K562 (cell line): ENCODE results near the gene PSRC1. TPM values are rescaled to one million over a fixed set of nuclear protein-coding genes. Genes with fewer than 3 reads are reported as not detected.

ENCODE experiments used
- E2F4 ChIP-seq: sonication (generic); formaldehyde crosslinking; IDR thresholded peaks from 2 replicates; pipeline ENCODE4 v1.8.0; 2022; ENCODE audit warnings: mild to moderate bottlenecking, low read depth, missing genetic modification reagents
- FOXP1 ChIP-seq: sonication (generic); formaldehyde crosslinking; IDR thresholded peaks from 2 replicates; pipeline ENCODE4 v1.8.0; 2022; ENCODE audit warnings: mild to moderate bottlenecking, missing genetic modification reagents
- HES1 ChIP-seq: fragments of 450-650 bp; IDR thresholded peaks from 2 replicates; pipeline ENCODE4 v1.6.1; 2016; ENCODE audit warnings: low read depth, mild to moderate bottlenecking, moderate library complexity
- KDM2B ChIP-seq: fragments of 250-450 bp; sonication (Bioruptor Pico); IDR thresholded peaks from 2 replicates; pipeline ENCODE4 v1.8.0; 2021; ENCODE audit warnings: mild to moderate bottlenecking, moderate library complexity
- KDM5B ChIP-seq: fragments of 200-600 bp; sonication (generic); IDR thresholded peaks from 2 replicates; pipeline ENCODE4 v1.6.1; 2012; ENCODE audit warnings: low read depth, mild to moderate bottlenecking, moderate library complexity, low read length, control low read depth, inconsistent platforms; ENCODE audit not compliant: insufficient replicate concordance
- MBD2 ChIP-seq: sonication (generic); IDR thresholded peaks from 2 replicates; pipeline ENCODE4 v1.6.1; 2016; ENCODE audit warnings: low read depth, borderline replicate concordance
- NCOR1 ChIP-seq: fragments of 450-650 bp; IDR thresholded peaks from 2 replicates; pipeline ENCODE4 v1.6.1; 2016; ENCODE audit warnings: mild to moderate bottlenecking, moderate library complexity
- RAD21 ChIP-seq, 2 experiments: fragments of 250-450 bp in 1 of 2; fragments of 450-650 bp in 1 of 2; sonication (Bioruptor Pico) in 1 of 2; formaldehyde crosslinking in 1 of 2; IDR thresholded peaks in 1 of 2; conservative IDR thresholded peaks in 1 of 2; 2 replicates each; pipeline versions ENCODE4 v1.4.0 to v1.8.0; 2020 to 2022; ENCODE audit warnings: mild to moderate bottlenecking in 2 of 2, moderate library complexity in 1 of 2
- REST ChIP-seq, 2 experiments: fragments of 450-650 bp; formaldehyde crosslinking in 1 of 2; IDR thresholded peaks; 2 replicates each; pipeline versions ENCODE4 v1.4.0 to v1.6.1; 2014 to 2020; ENCODE audit warnings: mild to moderate bottlenecking in 2 of 2, borderline replicate concordance in 1 of 2, low read depth in 1 of 2
- ZNF696 ChIP-seq: fragments of 250-450 bp; sonication (Bioruptor Pico); conservative IDR thresholded peaks from 2 replicates; pipeline ENCODE4 v1.4.0; 2020; ENCODE audit warnings: mild to moderate bottlenecking, moderate library complexity
- polyA plus RNA-seq, 8 experiments: library from polyadenylated mRNA; depleted of rRNA in 4 of 8; stranded (reverse) in 5 of 8; unstranded in 3 of 8; fragments of >200 nt; fragmentation: Nextera tagmentation in 2 of 8; fragmentation: Illumina TruSeq in 1 of 8; extraction: Ambion mirVana in 2 of 8; extraction: Trizol in 1 of 8; gene quantifications; 2 replicates each; pipeline versions ENCODE4 v1.2.1 to v1.2.3, GENCODE V29; 2011 to 2014; ENCODE audit warnings: inconsistent platforms in 1 of 8, missing spikeins in 1 of 8
- total RNA-seq, 7 experiments: library from RNA; depleted of rRNA in 6 of 7; stranded (reverse); fragments of >200 nt in 6 of 7; fragmentation: Illumina TruSeq in 2 of 7; extraction: Trizol in 2 of 7; gene quantifications; 2 replicates each; pipeline versions ENCODE4 v1.2.1 to v1.2.3, GENCODE V29; 2011 to 2021; ENCODE audit warnings: low replicate concordance in 1 of 7
- TF ChIP-seq, protein P1 (sequence below): fragments of 450-650 bp; IDR thresholded peaks from 2 replicates; pipeline ENCODE4 v1.6.1; 2018; ENCODE audit warnings: mild to moderate bottlenecking, low read depth; ENCODE audit not compliant: partially characterized antibody

The PSRC1 gene
- total and polyA plus RNA-seq, 9 of the 15 experiments (the other 6 are each of a cell fraction or from before 2014, with no cell fraction given), result 6.5 to 65.2 (median 39.3) TPM

DNA sequence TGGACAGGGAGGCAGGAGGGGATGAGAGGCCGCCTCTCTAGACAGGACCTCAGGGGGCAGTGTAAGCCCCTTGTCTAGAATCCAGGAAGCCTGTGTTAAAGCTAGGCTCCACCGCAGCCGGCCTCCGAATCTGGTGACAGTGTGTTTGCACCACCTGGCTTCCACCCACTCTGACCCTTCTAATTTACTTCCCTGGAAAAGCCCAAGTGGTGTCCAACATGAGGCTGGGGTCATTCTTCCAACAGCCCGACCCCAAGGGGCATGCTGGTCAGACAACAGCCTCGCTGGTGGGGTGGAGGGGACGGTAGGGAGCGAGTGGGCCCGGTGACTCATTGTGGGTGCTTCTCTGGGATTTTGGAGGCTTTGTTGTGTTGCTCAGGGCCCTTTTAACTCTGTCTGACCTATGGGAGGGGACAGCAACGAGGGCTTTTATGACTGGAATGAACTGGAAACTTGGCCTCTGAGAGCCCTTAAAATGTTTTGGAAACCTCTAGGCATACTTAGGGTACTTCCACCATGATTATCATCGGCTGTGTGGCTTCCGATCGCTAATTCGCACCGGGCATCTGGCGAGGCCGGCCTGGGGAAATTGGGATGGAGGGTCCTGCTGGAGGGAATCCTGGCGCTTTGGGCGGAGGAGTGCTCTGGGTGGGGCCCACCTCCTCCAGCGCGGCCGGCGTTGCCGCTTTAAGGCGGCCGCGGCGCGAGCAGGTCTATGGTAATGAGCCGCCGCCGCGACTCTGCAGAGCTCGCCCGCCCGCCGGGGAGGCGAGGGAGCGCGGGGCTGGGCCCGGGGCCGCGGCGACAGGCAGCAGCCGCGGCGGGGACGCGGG lies 33.9 kb downstream of the PSRC1 start, which contains the start of gene CELSR2 (continued):
- TF ChIP-seq, protein P1, sequence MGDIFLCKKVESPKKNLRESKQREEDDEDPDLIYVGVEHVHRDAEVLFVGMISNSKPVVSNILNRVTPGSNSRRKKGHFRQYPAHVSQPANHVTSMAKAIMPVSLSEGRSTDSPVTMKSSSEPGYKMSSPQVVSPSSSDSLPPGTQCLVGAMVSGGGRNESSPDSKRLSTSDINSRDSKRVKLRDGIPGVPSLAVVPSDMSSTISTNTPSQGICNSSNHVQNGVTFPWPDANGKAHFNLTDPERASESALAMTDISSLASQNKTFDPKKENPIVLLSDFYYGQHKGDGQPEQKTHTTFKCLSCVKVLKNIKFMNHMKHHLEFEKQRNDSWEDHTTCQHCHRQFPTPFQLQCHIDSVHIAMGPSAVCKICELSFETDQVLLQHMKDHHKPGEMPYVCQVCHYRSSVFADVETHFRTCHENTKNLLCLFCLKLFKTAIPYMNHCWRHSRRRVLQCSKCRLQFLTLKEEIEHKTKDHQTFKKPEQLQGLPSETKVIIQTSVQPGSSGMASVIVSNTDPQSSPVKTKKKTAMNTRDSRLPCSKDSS, result no peak
- 0 out of 2 replicates have a peak, but pooled peaks have one; percentile 15 for TF ChIP-seq HES1
- TF ChIP-seq E2F4 (CRISPR knock-in tag), result no peak
- TF ChIP-seq ZNF696 (CRISPR knock-in tag), result no peak
- no peak for TF ChIP-seq NCOR1
- TF ChIP-seq RAD21 (CRISPR knock-in tag; conservative IDR thresholded peaks at IDR 0.05 in 1 of 2, IDR thresholded peaks at IDR 0.05 in 1 of 2), result no peak
- TF ChIP-seq FOXP1 (CRISPR knock-in tag), result no peak
- no peak for TF ChIP-seq MBD2
- TF ChIP-seq KDM2B, result peak; percentile 78
- peak; percentile 90 for TF ChIP-seq REST (IDR thresholded peaks at IDR 0.05; ENCODE audit: borderline replicate concordance)
- no peak for TF ChIP-seq REST (CRISPR knock-in tag; IDR thresholded peaks at IDR 0.05; ENCODE audit: low read depth)
- peak; percentile 0 for TF ChIP-seq KDM5B
